Keratinocyte (primary cell): ENCODE data around the gene SDK1. TPM values are rescaled to one million over a fixed set of nuclear protein-coding genes. Genes with fewer than 3 reads are reported as not detected.

ENCODE experiments used
- DNase-seq: peaks from one replicate; pipeline ENCODE4 v3.0.0-alpha.2; 2011; ENCODE audit warnings: low read depth, missing footprints, low spot score
- FAIRE-seq: peaks from 2 replicates; lab custom pipeline; 2011; peaks lifted over from hg19 to GRCh38; lab: Jason Lieb, UNC
- H2AFZ ChIP-seq: 2 replicates; pipeline ENCODE4 v1.6.0; 2012; ENCODE audit warnings: low read length, control low read depth, inconsistent platforms; ENCODE audit not compliant: control insufficient read depth
- H3K27ac ChIP-seq: 2 replicates; pipeline ENCODE4 v1.5.1; 2011; ENCODE audit warnings: low read length; ENCODE audit not compliant: control insufficient read depth, insufficient read depth
- H3K27me3 ChIP-seq: 3 replicates; pipeline ENCODE4 v1.6.0; 2011; ENCODE audit warnings: low read length; ENCODE audit not compliant: control insufficient read depth, insufficient read depth; ENCODE audit errors: extremely low read depth
- H3K36me3 ChIP-seq, 2 experiments: 2 replicates in 1 of 2; 3 replicates in 1 of 2; pipeline ENCODE4 v1.5.1; 2011; ENCODE audit warnings: low read length in 2 of 2, mild to moderate bottlenecking in 1 of 2; ENCODE audit not compliant: control insufficient read depth in 2 of 2, insufficient read depth in 2 of 2; ENCODE audit errors: extremely low read depth in 1 of 2
- H3K4me1 ChIP-seq: 3 replicates; pipeline ENCODE4 v1.5.1; 2011; ENCODE audit warnings: low read length; ENCODE audit not compliant: control insufficient read depth, insufficient read depth; ENCODE audit errors: extremely low read depth
- H3K4me2 ChIP-seq: 3 replicates; pipeline ENCODE4 v1.6.0; 2011; ENCODE audit warnings: low read depth, low read length; ENCODE audit not compliant: control insufficient read depth, insufficient read depth; ENCODE audit errors: extremely low read depth
- H3K4me3 ChIP-seq, 3 experiments: fragments of 200-600 bp in 1 of 3; sonication (generic) in 1 of 3; 2 replicates in 2 of 3; 3 replicates in 1 of 3; pipeline ENCODE4 v1.5.1; 2011 to 2016; ENCODE audit warnings: low read length in 3 of 3, mild to moderate bottlenecking in 3 of 3, control low read depth in 2 of 3, inconsistent platforms in 1 of 3, low read depth in 1 of 3, mixed read lengths in 1 of 3, mixed run types in 1 of 3, moderate library complexity in 1 of 3; ENCODE audit not compliant: control insufficient read depth in 2 of 3, insufficient read depth in 2 of 3; ENCODE audit errors: extremely low read depth in 1 of 3
- H3K79me2 ChIP-seq: 2 replicates; pipeline ENCODE4 v1.6.0; 2012; ENCODE audit warnings: low read length; ENCODE audit not compliant: control insufficient read depth, insufficient read depth
- H3K9ac ChIP-seq: 3 replicates; pipeline ENCODE4 v1.6.0; 2011; ENCODE audit warnings: low read length; ENCODE audit not compliant: control insufficient read depth, insufficient read depth; ENCODE audit errors: extremely low read depth
- H3K9me1 ChIP-seq: 3 replicates; pipeline ENCODE4 v1.6.0; 2011; ENCODE audit warnings: low read length; ENCODE audit not compliant: control insufficient read depth, insufficient read depth; ENCODE audit errors: extremely low read depth
- H3K9me3 ChIP-seq: 2 replicates; pipeline ENCODE4 v1.5.1; 2012; ENCODE audit warnings: low read depth, low read length; ENCODE audit not compliant: control insufficient read depth
- H4K20me1 ChIP-seq: 3 replicates; pipeline ENCODE4 v1.6.0; 2011; ENCODE audit warnings: low read length; ENCODE audit not compliant: control insufficient read depth, insufficient read depth; ENCODE audit errors: extremely low read depth
- CTCF ChIP-seq, 3 experiments: IDR thresholded peaks in 1 of 3; conservative IDR thresholded peaks in 1 of 3; optimal IDR thresholded peaks in 1 of 3; 2 replicates in 2 of 3; 3 replicates in 1 of 3; pipeline versions ENCODE3 to v1.5.1; 2011; ENCODE audit warnings: low read length in 3 of 3, mild to moderate bottlenecking in 3 of 3, moderate library complexity in 2 of 3, control low read depth in 1 of 3, inconsistent platforms in 1 of 3; ENCODE audit not compliant: insufficient read depth in 2 of 3; ENCODE audit errors: extremely low read depth in 1 of 3
- EZH2 ChIP-seq: IDR thresholded peaks from one replicate; pipeline ENCODE4 v1.6.1; 2012; ENCODE audit warnings: inconsistent platforms, mild to moderate bottlenecking, low read length, moderate library complexity
- dilution Hi-C: fragments of 300-500 bp; cut with MboI; formaldehyde crosslinking; loops from one replicate; pipeline ENCODE4 v1.7.0; 2020; ENCODE audit warnings: low sequenced_read_pairs; ENCODE audit not compliant: extremely low pct_ligation_motif_present
- polyA plus RNA-seq, 5 experiments: library from polyadenylated mRNA; depleted of rRNA in 3 of 5; stranded (reverse) in 3 of 5; stranded (forward) in 1 of 5; unstranded in 1 of 5; fragments of >200 nt; gene quantifications; 1 replicate in 1 of 5; 2 replicates in 3 of 5; 3 replicates in 1 of 5; pipeline versions ENCODE4 v1.2.1 to v1.2.3, GENCODE V29; 2011 to 2012; ENCODE audit warnings: missing spikeins in 2 of 5, low read depth in 1 of 5, low replicate concordance in 1 of 5

SDK1 gene
- polyA plus RNA-seq, 1 donor (not counting 4 experiments of a cell fraction or from before 2014, with no cell fraction given), result 0.66 TPM

- dilution Hi-C loops, result no loop called here
- TF ChIP-seq CTCF (optimal IDR thresholded peaks at IDR 0.05 in 1 of 3, IDR thresholded peaks at IDR 0.05 in 1 of 3, conservative IDR thresholded peaks at IDR 0.05 in 1 of 3; ENCODE audit: extremely low read depth in 1 of 3, insufficient read depth in 2 of 3, low read length in 3 of 3) (no peak), EZH2 (no peak)
- Histone ChIP-seq H3K36me3 (no peaks in the 10 kb centered on the region), H4K20me1 (no peaks in the 10 kb centered on the region), H3K4me3 (no peak overlapping the region), H3K4me2 (no peak overlapping the region), H3K9me3 (no peaks in the 10 kb centered on the region), H3K27ac (no peak overlapping the region), H3K4me1 (no peaks in the 10 kb centered on the region), H3K79me2 (no peaks in the 10 kb centered on the region), H3K9ac (no peak overlapping the region), H3K9me1 (no peaks in the 10 kb centered on the region), H2AFZ (no peak overlapping the region), H3K27me3 (no peaks in the 10 kb centered on the region)
- DNase-seq (no peak), FAIRE-seq (no peak)
Measured at GRCh38 chr7:3333861-3334260, 32.8 kb downstream of the SDK1 start.

DNA sequence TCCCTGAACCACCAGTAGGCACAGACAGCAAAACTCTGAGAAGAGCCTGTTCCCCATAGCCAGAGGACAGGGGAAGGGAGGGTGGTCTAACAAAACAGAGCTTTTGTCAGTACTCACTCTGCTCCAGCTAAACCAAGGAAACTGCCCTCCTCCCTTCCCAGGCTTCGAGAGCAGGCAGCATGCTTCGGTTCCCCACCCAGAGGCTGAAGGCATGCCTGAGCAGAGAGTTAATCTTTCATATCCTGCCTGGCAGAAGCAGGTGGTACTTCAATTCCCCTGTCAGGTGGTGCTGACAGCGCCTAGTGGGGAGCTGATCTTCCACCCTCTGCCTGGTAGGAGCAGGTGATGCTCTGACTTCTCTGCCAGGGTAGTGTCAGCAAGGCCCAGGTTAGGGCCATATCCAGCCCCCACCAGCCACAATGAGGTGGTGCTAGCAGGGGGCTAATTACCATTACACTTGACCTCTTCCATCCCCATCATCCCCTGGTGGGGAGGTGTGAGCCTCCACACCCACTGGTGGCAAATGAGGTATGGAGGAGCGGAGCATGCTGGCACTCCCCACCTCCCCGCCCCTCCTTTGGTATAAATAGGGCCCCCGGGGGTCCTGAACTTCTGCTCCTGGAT, 35.1 kb downstream of the SDK1 start:
- Histone ChIP-seq H3K27ac (no peak overlapping the region), H3K27me3 (no peaks in the 10 kb centered on the region), H3K9me1 (no peaks in the 10 kb centered on the region), H3K4me1 (no peaks in the 10 kb centered on the region), H3K36me3 (no peaks in the 10 kb centered on the region), H2AFZ (no peak overlapping the region), H3K4me3 (no peak overlapping the region), H3K9ac (no peak overlapping the region), H4K20me1 (no peaks in the 10 kb centered on the region), H3K79me2 (no peaks in the 10 kb centered on the region), H3K4me2 (no peak overlapping the region), H3K9me3 (no peaks in the 10 kb centered on the region)
- TF ChIP-seq EZH2 (no peak), CTCF (optimal IDR thresholded peaks at IDR 0.05 in 1 of 3, IDR thresholded peaks at IDR 0.05 in 1 of 3, conservative IDR thresholded peaks at IDR 0.05 in 1 of 3; ENCODE audit: extremely low read depth in 1 of 3, insufficient read depth in 2 of 3, low read length in 3 of 3) (no peak)
- no peak for DNase-seq
- no peak for FAIRE-seq
- dilution Hi-C loops, result no loop called here
